ENCODE data around the gene DNHD1. TPM values are rescaled to one million over a fixed set of nuclear protein-coding genes. Genes with fewer than 3 reads are reported as not detected.
A peak's percentile ranks its signal among the peaks of the same experiment; 100 is the strongest.

Gene DNHD1
- total RNA-seq, 3 donors from 2014 or later (not counting 1 experiment from before 2014, with no cell fraction given) = 29.6 to 38.3 (median 31.4) TPM

DNA sequence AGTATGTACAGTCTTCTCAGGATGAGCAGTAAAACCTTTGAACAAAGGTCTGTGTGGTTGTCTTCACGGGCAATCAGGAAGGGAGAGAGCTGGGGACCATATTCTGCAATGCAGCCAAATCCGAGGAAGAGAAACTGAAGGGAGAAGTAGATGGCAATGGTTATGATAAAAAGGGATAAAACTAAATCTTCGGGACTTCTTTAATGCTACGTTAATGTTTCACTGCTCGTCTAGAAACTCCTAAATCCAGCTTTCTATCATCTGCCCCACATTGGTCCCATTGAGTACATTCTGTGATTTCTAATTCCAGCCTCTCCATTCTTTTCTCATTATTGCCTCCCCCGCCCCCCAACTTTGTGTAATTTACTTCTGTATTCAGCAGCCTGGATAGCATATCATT lies 14.1 kb upstream of the DNHD1 start:
- Histone ChIP-seq H3K4me1 (ENCODE audit: control insufficient read depth, insufficient read depth, low read length) (peaks cover 22% of the 10 kb centered on the region), H3K9me3 (ENCODE audit: control insufficient read depth, insufficient read depth, low read length) (no peaks in the 10 kb centered on the region), H3K36me3 (ENCODE audit: control insufficient read depth, insufficient read depth, low read length) (peaks cover 50% of the 10 kb centered on the region), H3K27ac (ENCODE audit: low read length) (no peak overlapping the region), H3K4me3 (ENCODE audit: low read length) (no peak overlapping the region), H3K27me3 (ENCODE audit: control insufficient read depth, insufficient read depth, low read length) (no peaks in the 10 kb centered on the region)
- Mint-ChIP-seq H3K9me3 (no peaks in the 10 kb centered on the region), H3K36me3 (no peaks in the 10 kb centered on the region), H3K27ac (peak overlapping the region; percentile 95 to 99), H3K4me1 (peaks cover 32 to 37% of the 10 kb centered on the region in 2 donors), H3K27me3 (ENCODE audit: low read depth in 2 of 2) (no peaks in the 10 kb centered on the region), H3K4me3 (peak overlapping the region; percentile 75)
- TF ChIP-seq, protein P1, sequence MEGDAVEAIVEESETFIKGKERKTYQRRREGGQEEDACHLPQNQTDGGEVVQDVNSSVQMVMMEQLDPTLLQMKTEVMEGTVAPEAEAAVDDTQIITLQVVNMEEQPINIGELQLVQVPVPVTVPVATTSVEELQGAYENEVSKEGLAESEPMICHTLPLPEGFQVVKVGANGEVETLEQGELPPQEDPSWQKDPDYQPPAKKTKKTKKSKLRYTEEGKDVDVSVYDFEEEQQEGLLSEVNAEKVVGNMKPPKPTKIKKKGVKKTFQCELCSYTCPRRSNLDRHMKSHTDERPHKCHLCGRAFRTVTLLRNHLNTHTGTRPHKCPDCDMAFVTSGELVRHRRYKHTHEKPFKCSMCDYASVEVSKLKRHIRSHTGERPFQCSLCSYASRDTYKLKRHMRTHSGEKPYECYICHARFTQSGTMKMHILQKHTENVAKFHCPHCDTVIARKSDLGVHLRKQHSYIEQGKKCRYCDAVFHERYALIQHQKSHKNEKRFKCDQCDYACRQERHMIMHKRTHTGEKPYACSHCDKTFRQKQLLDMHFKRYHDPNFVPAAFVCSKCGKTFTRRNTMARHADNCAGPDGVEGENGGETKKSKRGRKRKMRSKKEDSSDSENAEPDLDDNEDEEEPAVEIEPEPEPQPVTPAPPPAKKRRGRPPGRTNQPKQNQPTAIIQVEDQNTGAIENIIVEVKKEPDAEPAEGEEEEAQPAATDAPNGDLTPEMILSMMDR (IDR thresholded peaks at IDR 0.05) = no peak
- intact Hi-C loops (cut with micrococcal nuclease) = loop anchor here (5.0 kb wide), 2 partner anchors 281 to 796 kb away; partner anchors contain the start of genes TRIM22 and TRIM5
- WGBS (ENCODE audit: insufficient coverage) = 93% methylated on average over 6 of the region's 6 CpGs
- ATAC-seq (no peak), DNase-seq (no peak)

DNA sequence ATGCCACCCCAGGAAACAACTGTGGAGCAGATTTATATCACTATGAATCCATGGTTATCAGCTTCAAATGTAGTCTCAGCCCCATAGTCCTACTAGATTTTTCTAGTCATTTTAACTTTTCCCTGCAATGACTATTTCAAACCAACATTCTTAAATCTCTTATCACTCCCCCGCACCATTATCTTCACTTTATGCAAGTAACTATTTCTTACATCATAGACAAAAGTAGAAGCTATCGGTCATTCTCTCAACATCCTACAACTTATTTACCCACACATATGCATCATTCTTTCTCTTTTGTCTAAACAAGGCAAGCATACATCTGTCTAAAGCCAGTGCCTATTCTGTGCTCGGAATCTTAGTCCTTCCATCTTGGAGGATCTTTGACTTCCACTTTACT lies 11.4 kb upstream of the DNHD1 start:
- Mint-ChIP-seq H3K27me3 (ENCODE audit: low read depth in 2 of 2) (no peaks in the 10 kb centered on the region), H3K4me3 (no peak overlapping the region), H3K27ac (no peak overlapping the region), H3K36me3 (no peaks in the 10 kb centered on the region), H3K4me1 (peaks cover 21 to 37% of the 10 kb centered on the region in 2 donors), H3K9me3 (no peaks in the 10 kb centered on the region)
- intact Hi-C loops (cut with micrococcal nuclease) = no loop called here
- Histone ChIP-seq H3K36me3 (ENCODE audit: control insufficient read depth, insufficient read depth, low read length) (peaks cover 45% of the 10 kb centered on the region), H3K27me3 (ENCODE audit: control insufficient read depth, insufficient read depth, low read length) (no peaks in the 10 kb centered on the region), H3K27ac (ENCODE audit: low read length) (no peak overlapping the region), H3K4me1 (ENCODE audit: control insufficient read depth, insufficient read depth, low read length) (peaks cover 16% of the 10 kb centered on the region), H3K4me3 (ENCODE audit: low read length) (no peak overlapping the region), H3K9me3 (ENCODE audit: control insufficient read depth, insufficient read depth, low read length) (no peaks in the 10 kb centered on the region)
- no peak for DNase-seq
- 98% methylated on average over 3 of the region's 3 CpGs for WGBS (ENCODE audit: insufficient coverage)
- TF ChIP-seq, protein P1 (IDR thresholded peaks at IDR 0.05) = no peak
- ATAC-seq = no peak

DNA sequence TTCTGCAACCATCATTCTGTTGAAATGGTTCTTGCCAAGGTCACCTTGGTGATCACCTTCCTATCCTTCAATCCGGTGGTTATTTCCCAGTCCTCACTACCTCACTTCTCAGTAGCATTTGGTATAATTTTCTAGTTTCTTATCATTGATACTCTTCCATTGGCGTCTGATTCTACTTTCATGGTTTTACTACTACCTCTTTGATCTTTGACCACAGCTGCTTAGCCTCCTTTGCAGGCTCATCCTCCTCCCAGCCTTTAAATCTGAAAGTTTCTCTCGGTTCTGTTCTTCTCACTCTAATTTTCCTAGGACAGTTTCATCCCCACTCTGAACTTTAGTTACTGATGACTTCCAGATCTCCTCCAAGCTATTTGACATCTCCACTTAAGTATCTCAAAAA lies 10.8 kb upstream of the DNHD1 start:
- Mint-ChIP-seq H3K36me3 (no peaks in the 10 kb centered on the region), H3K27me3 (ENCODE audit: low read depth in 2 of 2) (no peaks in the 10 kb centered on the region), H3K27ac (no peak overlapping the region), H3K4me3 (no peak overlapping the region), H3K9me3 (no peaks in the 10 kb centered on the region), H3K4me1 (peaks cover 15 to 31% of the 10 kb centered on the region in 2 donors)
- Histone ChIP-seq H3K9me3 (ENCODE audit: control insufficient read depth, insufficient read depth, low read length) (no peaks in the 10 kb centered on the region), H3K4me3 (ENCODE audit: low read length) (no peak overlapping the region), H3K27me3 (ENCODE audit: control insufficient read depth, insufficient read depth, low read length) (no peaks in the 10 kb centered on the region), H3K27ac (ENCODE audit: low read length) (no peak overlapping the region), H3K36me3 (ENCODE audit: control insufficient read depth, insufficient read depth, low read length) (peaks cover 45% of the 10 kb centered on the region), H3K4me1 (ENCODE audit: control insufficient read depth, insufficient read depth, low read length) (peaks cover 12% of the 10 kb centered on the region)
- 86% methylated on average over 3 of the region's 3 CpGs for WGBS (ENCODE audit: insufficient coverage)
- TF ChIP-seq, protein P1 (IDR thresholded peaks at IDR 0.05) = no peak
- intact Hi-C loops (cut with micrococcal nuclease) = no loop called here
- DNase-seq = no peak
- ATAC-seq = no peak

DNA sequence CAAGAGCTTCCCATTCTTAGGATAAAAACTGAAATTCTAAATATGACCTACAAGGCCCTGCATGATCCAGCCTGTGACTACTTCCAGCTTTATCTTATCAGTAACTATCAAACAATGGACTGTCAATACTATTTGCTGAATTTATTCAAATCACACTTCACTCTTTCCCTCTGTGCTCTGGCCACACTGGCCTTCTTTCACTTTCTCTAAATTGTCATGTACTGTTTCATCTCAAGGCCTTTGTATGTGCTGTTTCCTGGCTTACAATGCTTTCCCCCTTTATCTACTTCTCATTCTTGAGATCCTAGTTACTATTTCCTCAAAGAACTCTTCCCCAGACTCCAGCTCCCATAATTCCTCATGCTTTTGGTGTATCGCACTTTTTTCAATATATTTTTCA lies 10.1 kb upstream of the DNHD1 start:
- Mint-ChIP-seq H3K4me1 (peaks cover 14 to 30% of the 10 kb centered on the region in 2 donors), H3K27ac (no peak overlapping the region), H3K27me3 (ENCODE audit: low read depth in 2 of 2) (no peaks in the 10 kb centered on the region), H3K4me3 (no peak overlapping the region), H3K36me3 (no peaks in the 10 kb centered on the region), H3K9me3 (no peaks in the 10 kb centered on the region)
- Histone ChIP-seq H3K27me3 (ENCODE audit: control insufficient read depth, insufficient read depth, low read length) (no peaks in the 10 kb centered on the region), H3K4me3 (ENCODE audit: low read length) (no peak overlapping the region), H3K36me3 (ENCODE audit: control insufficient read depth, insufficient read depth, low read length) (peaks cover 45% of the 10 kb centered on the region), H3K9me3 (ENCODE audit: control insufficient read depth, insufficient read depth, low read length) (no peaks in the 10 kb centered on the region), H3K27ac (ENCODE audit: low read length) (no peak overlapping the region), H3K4me1 (ENCODE audit: control insufficient read depth, insufficient read depth, low read length) (peaks cover 9% of the 10 kb centered on the region)
- TF ChIP-seq, protein P1 (IDR thresholded peaks at IDR 0.05) = no peak
- no peak for ATAC-seq
- intact Hi-C loops (cut with micrococcal nuclease) = no loop called here
- no peak for DNase-seq
- no CpG with 5 or more reads among the region's 1 CpG for WGBS (ENCODE audit: insufficient coverage)
